Measurements from ENCODE around the gene EFCAB14.
A peak's percentile ranks its signal among the peaks of the same experiment; 100 is the strongest.

EFCAB14 gene

DNA sequence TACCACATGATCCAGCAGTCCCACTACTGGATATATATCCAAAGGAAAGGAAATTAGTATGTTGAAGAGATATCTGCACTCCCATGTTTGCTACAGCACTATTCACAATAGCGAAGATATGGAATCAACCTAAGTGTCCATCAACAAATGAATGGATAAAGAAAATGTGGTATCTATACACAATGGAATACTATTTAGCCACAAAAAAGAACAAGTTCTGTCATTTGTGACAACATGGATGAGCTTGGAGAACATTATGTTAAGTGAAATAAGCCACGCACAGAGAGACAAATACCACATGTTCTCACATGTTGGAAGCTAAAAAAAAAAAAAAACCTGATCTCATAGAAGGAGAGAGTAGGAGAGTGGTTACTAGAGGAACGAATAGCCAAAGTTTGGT is 68.4 kb downstream of the EFCAB14 start:
- TF ChIP-seq, protein P1, sequence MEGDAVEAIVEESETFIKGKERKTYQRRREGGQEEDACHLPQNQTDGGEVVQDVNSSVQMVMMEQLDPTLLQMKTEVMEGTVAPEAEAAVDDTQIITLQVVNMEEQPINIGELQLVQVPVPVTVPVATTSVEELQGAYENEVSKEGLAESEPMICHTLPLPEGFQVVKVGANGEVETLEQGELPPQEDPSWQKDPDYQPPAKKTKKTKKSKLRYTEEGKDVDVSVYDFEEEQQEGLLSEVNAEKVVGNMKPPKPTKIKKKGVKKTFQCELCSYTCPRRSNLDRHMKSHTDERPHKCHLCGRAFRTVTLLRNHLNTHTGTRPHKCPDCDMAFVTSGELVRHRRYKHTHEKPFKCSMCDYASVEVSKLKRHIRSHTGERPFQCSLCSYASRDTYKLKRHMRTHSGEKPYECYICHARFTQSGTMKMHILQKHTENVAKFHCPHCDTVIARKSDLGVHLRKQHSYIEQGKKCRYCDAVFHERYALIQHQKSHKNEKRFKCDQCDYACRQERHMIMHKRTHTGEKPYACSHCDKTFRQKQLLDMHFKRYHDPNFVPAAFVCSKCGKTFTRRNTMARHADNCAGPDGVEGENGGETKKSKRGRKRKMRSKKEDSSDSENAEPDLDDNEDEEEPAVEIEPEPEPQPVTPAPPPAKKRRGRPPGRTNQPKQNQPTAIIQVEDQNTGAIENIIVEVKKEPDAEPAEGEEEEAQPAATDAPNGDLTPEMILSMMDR (conservative IDR thresholded peaks at IDR 0.05): no peak
- H3K27ac ChIP-seq: no peak overlapping the region

DNA sequence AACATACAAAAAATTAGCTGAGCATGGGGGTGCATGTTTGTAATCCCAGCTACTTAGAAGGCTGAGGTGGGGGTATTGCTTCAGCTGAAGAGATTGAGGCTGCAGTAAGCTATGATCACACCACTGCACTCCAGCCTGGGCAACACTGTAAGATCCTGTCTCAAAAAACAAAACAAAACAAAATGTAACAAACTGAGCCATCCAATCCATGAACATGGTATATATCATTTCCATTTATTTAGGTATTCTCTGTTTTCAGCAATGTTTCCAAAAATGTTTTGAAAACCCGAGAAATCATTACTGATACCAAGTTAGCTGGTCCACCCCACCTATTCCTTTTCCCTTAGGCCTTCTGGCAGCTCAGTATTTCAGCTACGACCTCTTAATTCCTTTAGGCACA is 69.2 kb downstream of the EFCAB14 start:
- no peak overlapping the region for H3K27ac ChIP-seq
- TF ChIP-seq, protein P1 (conservative IDR thresholded peaks at IDR 0.05): no peak

DNA sequence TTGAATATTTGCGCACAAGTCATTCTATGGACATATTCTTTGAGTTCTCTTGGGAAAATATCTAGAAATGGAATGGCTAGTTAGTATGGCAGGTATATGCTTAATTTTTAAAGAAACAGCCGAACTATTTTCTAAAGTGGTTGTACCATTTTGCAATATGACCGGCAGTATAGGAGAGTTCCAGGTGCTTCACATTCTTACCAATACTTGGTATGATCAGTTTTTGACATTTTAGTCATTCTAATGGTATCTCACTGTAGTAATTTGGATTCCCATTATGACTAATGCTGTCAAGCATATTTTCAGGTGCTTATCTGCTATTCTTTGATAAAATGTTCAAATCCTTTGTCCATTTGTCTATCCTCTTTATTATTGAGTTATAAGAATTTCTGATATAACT is 71.3 kb downstream of the EFCAB14 start:
- TF ChIP-seq, protein P1 (conservative IDR thresholded peaks at IDR 0.05): no peak
- no peak overlapping the region for H3K27ac ChIP-seq

DNA sequence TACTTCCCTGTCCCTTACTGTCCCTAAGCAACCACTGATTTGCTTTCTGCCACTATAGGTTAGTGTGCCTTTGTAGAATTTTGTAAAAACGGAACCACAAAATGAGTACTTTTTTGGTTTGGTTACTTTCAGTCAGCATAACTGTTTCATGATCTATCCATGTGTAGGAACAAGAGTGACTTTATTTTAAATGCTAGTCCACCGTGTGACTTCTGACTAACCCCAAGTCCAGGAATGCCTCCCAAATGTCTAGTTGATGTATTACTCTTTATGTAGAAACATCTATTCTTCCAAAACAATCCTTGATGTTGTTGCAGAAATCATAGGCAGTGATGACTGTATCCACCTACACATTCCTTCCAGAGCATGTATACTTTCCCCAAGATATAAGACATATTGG is 72.1 kb downstream of the EFCAB14 start:
- TF ChIP-seq, protein P1 (conservative IDR thresholded peaks at IDR 0.05): no peak

DNA sequence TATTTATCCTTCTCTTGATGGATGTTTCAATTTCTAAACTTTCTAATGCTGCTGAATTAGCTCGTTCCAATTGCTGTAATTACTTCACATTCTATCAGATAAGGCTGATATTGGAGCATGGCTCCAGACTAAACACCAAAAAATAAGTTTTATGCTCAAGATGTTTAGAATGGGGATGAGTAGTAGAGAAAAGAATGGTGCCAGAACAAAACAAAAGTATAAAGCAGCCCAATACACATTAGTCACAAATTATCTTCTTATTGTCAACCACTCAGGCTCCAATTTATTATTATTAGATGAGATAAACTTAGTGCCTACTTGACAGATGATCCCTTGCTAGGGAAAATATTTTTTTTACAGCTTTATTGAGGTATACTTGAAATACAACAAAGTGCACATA is 72.6 kb downstream of the EFCAB14 start:
- TF ChIP-seq, protein P1 (conservative IDR thresholded peaks at IDR 0.05): no peak
- no peak overlapping the region for H3K27ac ChIP-seq

More for the DNA sequence above, 72.1 kb downstream of the EFCAB14 start:
- H3K27ac ChIP-seq: no peak overlapping the region

DNA sequence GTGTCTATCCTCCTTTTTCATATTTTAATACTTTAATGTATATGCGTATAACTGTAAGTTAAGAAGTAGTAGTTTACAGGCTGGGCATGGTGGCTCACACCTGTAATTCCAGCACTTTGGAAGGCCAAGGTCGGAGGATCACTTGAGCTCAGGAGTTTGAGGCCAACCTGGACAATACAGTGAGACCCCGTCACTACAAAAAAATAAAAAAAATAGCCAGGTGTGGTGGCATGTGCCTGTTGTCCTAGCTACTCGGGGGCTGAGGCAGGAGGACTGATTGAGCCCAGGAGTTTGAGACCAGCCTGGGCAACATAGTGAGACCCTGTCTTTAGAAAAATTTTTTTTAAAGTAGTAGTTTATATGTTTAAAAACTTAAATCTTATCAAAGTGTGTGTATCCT is 73.1 kb downstream of the EFCAB14 start:
- H3K27ac ChIP-seq: peak overlapping the region; percentile 85
- TF ChIP-seq, protein P1 (conservative IDR thresholded peaks at IDR 0.05): no peak

DNA sequence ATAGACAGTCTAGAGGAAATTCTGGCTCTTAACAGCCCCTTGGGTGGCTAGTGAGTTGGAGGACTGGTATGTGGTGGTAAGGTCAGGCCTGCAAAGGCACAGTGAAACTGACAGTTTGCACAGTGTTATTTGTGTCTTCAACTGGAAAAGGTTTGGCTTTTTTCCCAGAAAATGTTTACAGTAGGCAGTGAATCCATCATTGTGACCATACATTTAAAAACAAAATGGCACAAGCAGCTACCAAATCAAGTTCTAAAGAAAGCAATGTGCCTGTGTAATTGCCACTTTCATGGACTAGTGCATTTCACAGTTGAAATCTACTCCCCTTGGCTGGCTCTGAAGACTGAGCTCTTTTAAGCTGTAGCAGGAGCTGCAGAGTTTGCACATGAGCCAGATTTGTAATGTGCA is 75.5 kb downstream of the EFCAB14 start:
- TF ChIP-seq, protein P1 (conservative IDR thresholded peaks at IDR 0.05): no peak
- peak overlapping the region; percentile 85 for H3K27ac ChIP-seq

Measured in VCaP (cell line).